IMR-90 (cell line): Measurements from ENCODE around the gene FAM177B. TPM values are rescaled to one million over a fixed set of nuclear protein-coding genes. Genes with fewer than 3 reads are reported as not detected.

Source experiments
- ATAC-seq: fragments of 200-7000 bp; cut with Tn5 transposase; 2 replicates; pipeline ENCODE4 v1.9.1; 2020; ENCODE audit warnings: low read depth, mild to moderate bottlenecking, moderate library complexity
- BruUV-seq: library from RNA; stranded (reverse); fragments of 400-500 nt; replicated peaks from 2 replicates; lab custom pipeline; 2021; lab: Mats Ljungman, UMichigan
- CTCF ChIA-PET: fragments of 300-600 bp; formaldehyde crosslinking; extraction: SDS; loops from one replicate; lab custom pipeline; 2021; ENCODE audit warnings: antibody characterized with exemption; lab: Yijun Ruan, JAX
- POLR2A ChIA-PET: fragments of 300-600 bp; sonication (Branson Sonifier 250); formaldehyde crosslinking; loops from one replicate; lab custom pipeline; 2022; ENCODE audit warnings: antibody characterized with exemption; ENCODE audit not compliant: unreplicated experiment; lab: Charles Lee
- DNase-seq: peaks from one replicate; pipeline ENCODE4 v3.0.0; 2013
- H2AFZ ChIP-seq: replicated peaks from 2 replicates; pipeline ENCODE3; 2013; ENCODE audit warnings: low read length, mild to moderate bottlenecking; ENCODE audit not compliant: poor library complexity
- H2AK5ac ChIP-seq: 2 replicates; pipeline ENCODE4 v1.6.1; 2013; ENCODE audit warnings: low read depth, low read length, inconsistent platforms
- H2AK9ac ChIP-seq: replicated peaks from 2 replicates; pipeline ENCODE3; 2013; ENCODE audit warnings: mild to moderate bottlenecking, low read depth, low read length, moderate library complexity; ENCODE audit not compliant: poor library complexity
- H2BK120ac ChIP-seq: 2 replicates; pipeline ENCODE4 v1.6.1; 2013; ENCODE audit warnings: low read depth, low read length, inconsistent platforms
- H2BK15ac ChIP-seq: 3 replicates; pipeline ENCODE4 v1.6.1; 2013; ENCODE audit warnings: low read depth, low read length, inconsistent platforms
- H2BK20ac ChIP-seq: 2 replicates; pipeline ENCODE4 v1.6.1; 2013; ENCODE audit warnings: low read depth, mild to moderate bottlenecking, inconsistent platforms, low read length, moderate library complexity
- H2BK5ac ChIP-seq: 2 replicates; pipeline ENCODE4 v1.6.1; 2013; ENCODE audit warnings: mild to moderate bottlenecking, low read depth, low read length, inconsistent platforms; ENCODE audit not compliant: poor library complexity, severe bottlenecking
- H3K14ac ChIP-seq: replicated peaks from 2 replicates; pipeline ENCODE4 v1.6.1; 2013; ENCODE audit warnings: low read depth, low read length, inconsistent platforms
- H3K18ac ChIP-seq: 2 replicates; pipeline ENCODE4 v1.6.1; 2013; ENCODE audit warnings: low read depth, low read length, control low read depth
- H3K23ac ChIP-seq: 2 replicates; pipeline ENCODE4 v1.6.1; 2013; ENCODE audit warnings: low read depth, low read length, inconsistent platforms
- H3K27ac ChIP-seq: 2 replicates; pipeline ENCODE4 v1.5.1; 2013; ENCODE audit warnings: mild to moderate bottlenecking, control low read depth, low read length; ENCODE audit not compliant: insufficient read depth
- H3K27me3 ChIP-seq: 2 replicates; pipeline ENCODE4 v1.6.1; 2013; ENCODE audit warnings: low read length; ENCODE audit not compliant: control insufficient read depth, insufficient read depth
- H3K36me3 ChIP-seq: 2 replicates; pipeline ENCODE4 v1.6.1; 2013; ENCODE audit warnings: low read length, mixed read lengths; ENCODE audit not compliant: control insufficient read depth, insufficient read depth
- H3K4ac ChIP-seq: 2 replicates; pipeline ENCODE4 v1.6.1; 2013; ENCODE audit warnings: low read depth, low read length, inconsistent platforms
- H3K4me1 ChIP-seq: 2 replicates; pipeline ENCODE4 v1.6.1; 2013; ENCODE audit warnings: low read length, mixed read lengths; ENCODE audit not compliant: control insufficient read depth, insufficient read depth
- H3K4me2 ChIP-seq: 2 replicates; pipeline ENCODE4 v1.6.1; 2013; ENCODE audit warnings: low read depth, mild to moderate bottlenecking, control low read depth, low read length, moderate library complexity
- H3K4me3 ChIP-seq: 2 replicates; pipeline ENCODE4 v1.5.1; 2013; ENCODE audit warnings: low read depth, mild to moderate bottlenecking, control low read depth, low read length, moderate library complexity; ENCODE audit not compliant: insufficient read depth
- H3K56ac ChIP-seq: 2 replicates; pipeline ENCODE4 v1.6.1; 2013; ENCODE audit warnings: low read length, inconsistent platforms; ENCODE audit not compliant: insufficient read depth; ENCODE audit errors: extremely low read depth
- H3K79me1 ChIP-seq, 2 experiments: 2 replicates each; pipeline ENCODE4 v1.6.1; 2013; ENCODE audit warnings: low read length in 2 of 2, inconsistent platforms in 1 of 2, low read depth in 1 of 2
- H3K9ac ChIP-seq: 2 replicates; pipeline ENCODE4 v1.6.1; 2013; ENCODE audit warnings: low read depth, low read length, control low read depth
- H3K9me1 ChIP-seq: 2 replicates; pipeline ENCODE4 v1.6.1; 2013; ENCODE audit warnings: low read length, inconsistent platforms; ENCODE audit not compliant: insufficient read depth
- H3K9me3 ChIP-seq: 2 replicates; pipeline ENCODE4 v1.6.1; 2013; ENCODE audit warnings: low read length; ENCODE audit not compliant: control insufficient read depth, insufficient read depth
- H4K20me1 ChIP-seq: 2 replicates; pipeline ENCODE4 v1.6.1; 2013; ENCODE audit warnings: low read length, inconsistent platforms; ENCODE audit not compliant: insufficient read depth
- H4K5ac ChIP-seq: 2 replicates; pipeline ENCODE4 v1.6.1; 2013; ENCODE audit warnings: mild to moderate bottlenecking, low read depth, low read length, control low read depth
- H4K8ac ChIP-seq, 2 experiments: 2 replicates each; pipeline ENCODE4 v1.6.1; 2013; ENCODE audit warnings: low read depth in 2 of 2, low read length in 2 of 2, control low read depth in 1 of 2, inconsistent platforms in 1 of 2
- H4K91ac ChIP-seq: 2 replicates; pipeline ENCODE4 v1.6.1; 2013; ENCODE audit warnings: low read depth, low read length, inconsistent platforms; ENCODE audit not compliant: insufficient read depth
- FOS ChIP-seq: fragments of 150-350 bp; IDR thresholded peaks from 2 replicates; pipeline ENCODE4 v1.6.1; 2016; ENCODE audit warnings: low read depth, low read length
- MAZ ChIP-seq: IDR thresholded peaks from 2 replicates; pipeline ENCODE4 v1.6.1; 2012; ENCODE audit warnings: low read depth, mild to moderate bottlenecking, low read length, improper control_type of control experiment, moderate library complexity, borderline replicate concordance
- MXI1 ChIP-seq: IDR thresholded peaks from 2 replicates; pipeline ENCODE4 v1.6.1; 2012; ENCODE audit warnings: low read depth, mild to moderate bottlenecking, low read length, moderate library complexity, borderline replicate concordance
- SMC3 ChIP-seq: fragments of 150-350 bp; IDR thresholded peaks from 2 replicates; pipeline ENCODE4 v1.6.1; 2016; ENCODE audit warnings: low read depth, mild to moderate bottlenecking, antibody characterized with exemption, low read length, moderate library complexity
- WGBS, 2 experiments: methylation state at CpG; one replicate each; pipeline versions ENCODE4 v1.1.5 to v1.1.7; 2013; ENCODE audit warnings: missing lambda C conversion rate in 2 of 2; ENCODE audit not compliant: insufficient read length in 1 of 2; ENCODE audit errors: extremely low coverage in 2 of 2; 5-methylcytosine and 5-hydroxymethylcytosine counted together
- dilution Hi-C: fragments of 300-500 bp; cut with HindIII; formaldehyde crosslinking; loops from one replicate; pipeline ENCODE4 v1.14.3; 2018; ENCODE audit warnings: low sequenced_read_pairs; ENCODE audit not compliant: unreplicated experiment
- in situ Hi-C: fragments of 300-500 bp; cut with MboI; formaldehyde crosslinking; loops from 3 replicates; pipeline ENCODE4 v1.14.3; 2019; ENCODE audit warnings: low sequenced_read_pairs, inconsistent platforms, mixed read lengths
- intact Hi-C: fragments of 100-400 bp; cut with micrococcal nuclease; formaldehyde crosslinking; loops from 2 replicates; pipeline ENCODE4 v1.10.0; 2022
- polyA plus RNA-seq, 3 experiments: library from polyadenylated mRNA; depleted of rRNA; stranded (reverse); fragments of >200 nt; gene quantifications; 2 replicates each; pipeline ENCODE4 v1.2.3, GENCODE V29; 2012; ENCODE audit warnings: low replicate concordance in 1 of 3
- total RNA-seq: library from RNA; depleted of rRNA; stranded (reverse); fragments of >200 nt; gene quantifications from 2 replicates; pipeline ENCODE4 v1.2.3, GENCODE V29; 2012

The FAM177B gene
- total and polyA plus RNA-seq, 2 of the 4 experiments (the other 2 are of a cell fraction), result not detected

- no TSS peak for BruUV-seq
- Histone ChIP-seq H2BK120ac (no peak overlapping the region), H2AK5ac (no peak overlapping the region), H3K27ac (no peak overlapping the region), H2AFZ (no peak overlapping the region), H3K4me2 (no peak overlapping the region), H4K20me1 (no peaks in the 10 kb centered on the region), H3K27me3 (no peaks in the 10 kb centered on the region), H2BK15ac (no peak overlapping the region), H3K9me3 (no peaks in the 10 kb centered on the region), H3K4me3 (no peak overlapping the region), H3K79me1 (peaks cover 14 to 37% of the 10 kb centered on the region in 2 experiments), H3K23ac (no peak overlapping the region), H3K56ac (no peak overlapping the region), H2BK5ac (no peak overlapping the region), H3K36me3 (peaks cover 6% of the 10 kb centered on the region; the same call in 1 of the 2 replicates), H3K4me1 (no peaks in the 10 kb centered on the region), H2BK20ac (no peak overlapping the region), H2AK9ac (no peak overlapping the region), H3K18ac (no peak overlapping the region), H3K14ac (no peak overlapping the region), H3K4ac (no peak overlapping the region), H3K9me1 (no peaks in the 10 kb centered on the region; the same call in 1 of the 2 replicates), H3K9ac (no peak overlapping the region), H4K5ac (no peak overlapping the region), H4K8ac (no peak overlapping the region; a peak in 1 of 4 replicates), H4K91ac (no peak overlapping the region)
- TF ChIP-seq FOS (no peak), MAZ (no peak), SMC3 (no peak), MXI1 (no peak)
- ChIA-PET POLR2A (no interaction called here), CTCF (interaction anchor here (1.0 kb wide), 1 partner anchor 9 kb away, joined by 3 read pairs; no protein-coding TSS in a partner anchor)
- no CpG with 5 or more reads among the region's 5 CpGs for WGBS, 2 experiments
- DNase-seq, result no peak
- in situ Hi-C loops (no loop called here), intact Hi-C loops (no loop called here), dilution Hi-C loops (no loop called here)
- ATAC-seq, result no peak
Observed at GRCh38 chr1:222694927-222695326, 42.1 kb upstream of the FAM177B start.
